ENCODE results near the gene BBS9.

BBS9 gene

DNA sequence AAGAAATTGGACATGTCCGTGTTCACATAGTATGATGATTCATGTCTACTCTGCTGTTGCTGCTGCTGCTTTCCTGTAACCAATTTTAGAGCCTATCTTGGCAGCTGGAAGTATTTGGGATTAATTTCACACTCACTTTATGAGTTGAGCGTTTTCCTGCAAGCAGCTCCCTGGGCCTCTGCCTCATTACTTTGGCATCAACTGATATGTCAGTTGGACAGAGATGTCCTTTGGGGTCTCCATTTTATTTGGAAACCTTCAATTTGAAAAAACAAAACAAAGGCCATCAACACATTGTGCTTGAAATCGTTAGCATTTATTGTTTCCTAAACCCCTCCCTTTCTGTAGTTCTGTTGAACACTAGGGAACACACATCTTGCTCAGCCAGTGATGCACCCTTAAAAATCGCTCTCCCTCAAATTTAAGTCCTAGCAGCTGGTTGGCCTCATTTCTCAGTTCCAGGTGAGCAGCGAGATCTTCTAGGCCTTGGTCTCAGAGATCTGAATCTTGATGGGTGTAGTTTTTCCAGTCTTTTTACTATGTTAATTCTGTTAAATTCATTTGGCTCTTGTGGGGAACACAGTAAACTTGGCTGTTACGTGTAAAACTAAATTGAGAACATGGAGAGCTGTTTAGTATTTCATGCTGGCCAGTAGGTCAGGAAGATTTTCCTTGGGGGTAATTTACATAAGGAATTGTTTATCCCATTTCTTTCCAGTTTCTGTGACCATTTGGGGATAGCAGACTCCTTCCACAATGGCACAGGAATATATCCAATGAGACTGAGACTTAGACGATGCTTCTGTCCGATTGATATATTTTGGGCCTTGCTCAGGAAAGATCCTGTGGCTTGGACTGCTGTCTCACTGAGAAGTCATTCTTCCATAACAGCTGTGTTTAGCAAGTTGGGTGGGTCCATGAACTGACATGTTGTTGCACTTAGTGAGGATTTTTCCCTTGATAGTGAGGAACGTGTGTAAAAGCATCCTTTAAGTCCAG is 371.6 kb downstream of the BBS9 start:
- H3K27ac Mint-ChIP-seq = peak overlapping the region; percentile 10 to 45 (median 14)
- TF ChIP-seq, protein P1, sequence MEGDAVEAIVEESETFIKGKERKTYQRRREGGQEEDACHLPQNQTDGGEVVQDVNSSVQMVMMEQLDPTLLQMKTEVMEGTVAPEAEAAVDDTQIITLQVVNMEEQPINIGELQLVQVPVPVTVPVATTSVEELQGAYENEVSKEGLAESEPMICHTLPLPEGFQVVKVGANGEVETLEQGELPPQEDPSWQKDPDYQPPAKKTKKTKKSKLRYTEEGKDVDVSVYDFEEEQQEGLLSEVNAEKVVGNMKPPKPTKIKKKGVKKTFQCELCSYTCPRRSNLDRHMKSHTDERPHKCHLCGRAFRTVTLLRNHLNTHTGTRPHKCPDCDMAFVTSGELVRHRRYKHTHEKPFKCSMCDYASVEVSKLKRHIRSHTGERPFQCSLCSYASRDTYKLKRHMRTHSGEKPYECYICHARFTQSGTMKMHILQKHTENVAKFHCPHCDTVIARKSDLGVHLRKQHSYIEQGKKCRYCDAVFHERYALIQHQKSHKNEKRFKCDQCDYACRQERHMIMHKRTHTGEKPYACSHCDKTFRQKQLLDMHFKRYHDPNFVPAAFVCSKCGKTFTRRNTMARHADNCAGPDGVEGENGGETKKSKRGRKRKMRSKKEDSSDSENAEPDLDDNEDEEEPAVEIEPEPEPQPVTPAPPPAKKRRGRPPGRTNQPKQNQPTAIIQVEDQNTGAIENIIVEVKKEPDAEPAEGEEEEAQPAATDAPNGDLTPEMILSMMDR (IDR thresholded peaks at IDR 0.05; ENCODE audit: unreplicated experiment in 3 of 3) = no peak
- no peaks in the 10 kb centered on the region for H3K27me3 Mint-ChIP-seq (ENCODE audit: low read depth)
- H3K9me3 Mint-ChIP-seq = no peaks in the 10 kb centered on the region
- H3K4me1 Mint-ChIP-seq = peaks cover 38% of the 10 kb centered on the region
- H3K36me3 Mint-ChIP-seq (ENCODE audit: low read depth) = peaks cover 2% of the 10 kb centered on the region
- H3K4me3 Mint-ChIP-seq = no peak overlapping the region

DNA sequence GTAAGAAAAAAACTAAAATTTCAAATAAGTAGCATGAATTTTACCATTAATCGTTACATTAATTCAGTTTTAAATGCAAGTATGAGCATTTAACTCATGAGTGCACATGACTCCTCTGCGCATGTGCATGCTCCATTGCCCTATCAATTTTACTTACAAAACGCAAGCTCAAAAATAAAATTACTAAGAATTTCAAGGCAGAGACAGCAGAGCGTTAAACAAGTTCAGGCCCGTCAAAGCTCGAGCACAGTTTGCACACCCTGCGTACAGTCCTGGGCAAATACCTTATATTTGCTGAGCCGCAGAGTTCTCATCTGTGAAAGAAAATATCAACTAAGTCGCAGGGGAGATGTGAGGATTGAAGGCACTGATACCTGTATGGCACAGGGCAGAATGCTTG is 373.6 kb downstream of the BBS9 start:
- no peaks in the 10 kb centered on the region for H3K27me3 Mint-ChIP-seq (ENCODE audit: low read depth)
- peaks cover 32% of the 10 kb centered on the region for H3K4me1 Mint-ChIP-seq
- TF ChIP-seq, protein P1 (IDR thresholded peaks at IDR 0.05; ENCODE audit: unreplicated experiment in 3 of 3) = no peak
- H3K4me3 Mint-ChIP-seq = no peak overlapping the region
- no peaks in the 10 kb centered on the region for H3K9me3 Mint-ChIP-seq
- H3K36me3 Mint-ChIP-seq (ENCODE audit: low read depth) = peaks cover 11% of the 10 kb centered on the region
- peak overlapping the region in 1 of 3 experiments; percentile 53 for H3K27ac Mint-ChIP-seq

DNA sequence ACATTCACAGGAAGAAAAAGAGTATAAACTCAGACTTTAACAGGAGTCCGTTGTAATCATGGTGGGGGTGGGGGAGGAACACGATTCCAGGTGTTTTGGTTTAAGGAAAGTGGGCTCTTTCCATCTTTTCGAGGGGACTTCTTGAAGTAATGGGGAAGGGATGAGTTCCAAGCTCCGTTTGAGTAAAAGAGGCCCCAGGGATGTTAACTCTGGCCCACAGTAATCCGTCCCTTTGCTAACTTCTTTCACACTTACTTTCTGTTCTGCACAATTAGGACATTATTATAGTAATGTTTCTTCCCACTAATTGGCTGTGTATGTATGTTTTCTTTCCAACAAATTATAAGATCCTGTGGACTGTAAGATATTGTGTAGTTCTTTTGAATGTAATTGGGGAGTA is 374.4 kb downstream of the BBS9 start:
- Mint-ChIP-seq H3K4me3 (no peak overlapping the region), H3K9me3 (no peaks in the 10 kb centered on the region), H3K27ac (peak overlapping the region in 1 of 3 experiments; percentile 53), H3K4me1 (peaks cover 32% of the 10 kb centered on the region), H3K27me3 (ENCODE audit: low read depth) (no peaks in the 10 kb centered on the region), H3K36me3 (ENCODE audit: low read depth) (peaks cover 11% of the 10 kb centered on the region)
- TF ChIP-seq, protein P1 (IDR thresholded peaks at IDR 0.05; ENCODE audit: unreplicated experiment in 3 of 3) = no peak

DNA sequence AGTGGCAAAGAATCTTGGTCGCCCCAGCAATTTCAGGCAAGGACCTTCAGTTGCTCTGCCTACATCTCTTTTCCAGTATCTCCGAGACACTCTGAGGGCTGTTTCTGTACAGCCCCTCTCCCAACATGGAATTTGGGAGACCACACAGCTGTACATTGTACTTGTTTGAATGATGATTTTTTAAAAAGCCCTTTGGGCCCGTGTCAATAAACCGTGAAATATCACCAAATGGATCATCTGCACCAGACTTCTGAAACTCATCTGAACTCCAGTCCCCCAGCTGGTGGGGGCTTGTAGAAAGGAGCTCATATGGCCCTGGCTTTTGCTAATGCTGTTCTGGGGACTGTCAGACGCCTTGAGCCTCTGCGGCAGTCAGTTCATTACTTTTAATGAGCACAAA is 374.9 kb downstream of the BBS9 start:
- Mint-ChIP-seq H3K4me1 (peaks cover 32% of the 10 kb centered on the region), H3K4me3 (no peak overlapping the region), H3K9me3 (no peaks in the 10 kb centered on the region), H3K27me3 (ENCODE audit: low read depth) (no peaks in the 10 kb centered on the region), H3K27ac (no peak overlapping the region), H3K36me3 (ENCODE audit: low read depth) (peaks cover 11% of the 10 kb centered on the region)
- TF ChIP-seq, protein P1 (IDR thresholded peaks at IDR 0.05; ENCODE audit: unreplicated experiment in 3 of 3) = no peak

DNA sequence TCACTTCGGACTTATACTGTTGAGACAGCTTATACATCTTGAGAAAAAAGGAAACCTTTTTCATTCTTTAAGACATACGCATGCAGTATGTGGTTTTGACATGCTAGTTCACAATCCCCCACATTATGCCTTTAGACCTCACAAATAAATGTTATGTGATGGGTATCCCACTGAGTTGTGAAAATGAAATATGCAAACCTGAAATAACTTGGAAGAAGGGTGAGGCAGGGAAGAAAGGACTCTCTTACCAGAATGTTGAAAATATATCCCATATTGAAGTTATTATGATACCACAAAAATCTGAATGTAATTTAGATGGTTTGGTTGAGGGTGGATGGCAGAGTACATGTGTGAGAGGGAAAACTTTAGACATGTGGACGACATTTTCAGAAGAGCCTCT is 379.8 kb downstream of the BBS9 start:
- Mint-ChIP-seq H3K36me3 (ENCODE audit: low read depth) (peaks cover 11% of the 10 kb centered on the region), H3K4me1 (peaks cover 11% of the 10 kb centered on the region), H3K9me3 (no peaks in the 10 kb centered on the region), H3K27ac (peak overlapping the region in 1 of 3 experiments; percentile 17), H3K4me3 (no peak overlapping the region), H3K27me3 (ENCODE audit: low read depth) (no peaks in the 10 kb centered on the region)
- TF ChIP-seq, protein P1 (IDR thresholded peaks at IDR 0.05; ENCODE audit: unreplicated experiment in 3 of 3) = no peak

Measured in nephron (organoid).